ENCODE data around the gene FLAD1. TPM values are rescaled to one million over a fixed set of nuclear protein-coding genes. Genes with fewer than 3 reads are reported as not detected.
A peak's percentile ranks its signal among the peaks of the same experiment; 100 is the strongest.
"Not testable (repeated sequence)": the region's sequence is repeated elsewhere in the genome, so short reads cannot be mapped to it uniquely, and the experiment has no call there.

Gene FLAD1
- total RNA-seq, 1 experiment from 2014 or later, result 88.3 TPM

DNA sequence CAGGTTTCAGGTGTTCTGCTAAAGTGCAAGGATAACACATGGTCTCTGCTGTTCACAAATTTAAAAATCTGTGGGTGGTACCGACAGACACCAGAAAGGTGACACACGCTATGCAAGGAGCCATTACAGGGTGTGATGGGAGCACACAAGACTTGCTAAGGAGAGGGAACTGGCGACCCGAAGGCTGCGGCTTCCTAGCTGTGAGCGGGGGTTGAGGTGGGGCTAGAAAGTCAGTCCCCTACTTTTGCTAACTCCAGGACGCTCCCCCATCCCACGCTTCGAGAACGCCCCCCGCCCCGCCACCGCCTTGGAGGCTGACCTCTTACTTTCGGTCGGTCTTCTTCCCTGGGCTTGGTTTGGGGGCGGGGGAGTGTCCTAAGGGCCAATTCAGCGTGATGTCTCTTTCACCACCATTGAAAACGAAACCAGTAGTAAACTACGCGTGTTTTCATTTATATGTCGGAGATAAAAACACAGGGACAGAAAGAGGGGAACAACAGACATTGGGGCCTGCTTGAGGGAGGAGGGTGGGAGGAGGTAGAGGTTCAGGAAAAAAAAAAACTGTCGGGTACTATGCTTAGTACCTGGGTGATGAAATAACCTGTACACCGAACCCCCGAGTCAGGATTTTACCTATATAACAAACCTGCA is 7.6 kb upstream of the FLAD1 start:
- no peak for ATAC-seq
- CTCF ChIA-PET, result interaction anchor here (0.6 to 4.3 kb wide), 4 partner anchors 24 to 87 kb away, joined by 3 to 20 read pairs (median 8); partner anchors contain the start of gene EFNA4
- Mint-ChIP-seq H3K27ac (no peak overlapping the region), H3K27me3 (ENCODE audit: low read depth) (no peaks in the 10 kb centered on the region), H3K9me3 (no peaks in the 10 kb centered on the region), H3K4me3 (no peak overlapping the region), H3K36me3 (peaks cover 24% of the 10 kb centered on the region), H3K4me1 (peaks cover 23% of the 10 kb centered on the region)
- peak; percentile 46 for DNase-seq (ENCODE audit: low spot score)
- TF ChIP-seq, protein P1, sequence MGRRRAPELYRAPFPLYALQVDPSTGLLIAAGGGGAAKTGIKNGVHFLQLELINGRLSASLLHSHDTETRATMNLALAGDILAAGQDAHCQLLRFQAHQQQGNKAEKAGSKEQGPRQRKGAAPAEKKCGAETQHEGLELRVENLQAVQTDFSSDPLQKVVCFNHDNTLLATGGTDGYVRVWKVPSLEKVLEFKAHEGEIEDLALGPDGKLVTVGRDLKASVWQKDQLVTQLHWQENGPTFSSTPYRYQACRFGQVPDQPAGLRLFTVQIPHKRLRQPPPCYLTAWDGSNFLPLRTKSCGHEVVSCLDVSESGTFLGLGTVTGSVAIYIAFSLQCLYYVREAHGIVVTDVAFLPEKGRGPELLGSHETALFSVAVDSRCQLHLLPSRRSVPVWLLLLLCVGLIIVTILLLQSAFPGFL (CRISPR knock-in tag; IDR thresholded peaks at IDR 0.05; ENCODE audit: borderline replicate concordance), result no peak
- TF ChIP-seq PRRX2 (CRISPR knock-in tag; IDR thresholded peaks at IDR 0.05), result 0 out of 2 replicates have a peak, but pooled peaks have one; percentile 7
- POLR2A ChIA-PET, result interaction anchor here (1.8 kb wide), 1 partner anchor 24 kb away, joined by 6 read pairs; no protein-coding TSS in a partner anchor

DNA sequence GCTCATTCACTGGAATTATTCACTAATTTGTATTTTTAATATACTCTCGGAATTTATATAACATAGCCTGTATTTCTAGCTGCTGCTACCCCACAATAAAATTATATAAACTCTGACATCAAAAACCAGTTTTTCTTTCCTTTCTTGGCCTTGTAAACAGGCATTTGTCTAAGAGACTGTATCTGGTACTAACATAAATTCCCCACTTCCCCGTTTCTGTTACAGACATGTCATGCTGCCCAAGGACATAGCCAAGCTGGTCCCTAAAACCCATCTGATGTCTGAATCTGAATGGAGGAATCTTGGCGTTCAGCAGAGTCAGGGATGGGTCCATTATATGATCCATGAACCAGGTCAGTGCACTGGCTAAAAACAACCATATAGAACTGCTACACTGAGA is 5.4 kb upstream of the FLAD1 start:
- H3K4me1 Mint-ChIP-seq; H3K4me3 Mint-ChIP-seq; DNase-seq (ENCODE audit: low spot score); POLR2A ChIA-PET; ATAC-seq; H3K27me3 Mint-ChIP-seq (ENCODE audit: low read depth); H3K9me3 Mint-ChIP-seq: not testable (repeated sequence)
- H3K27ac Mint-ChIP-seq, result peak overlapping the region; percentile 64; the same call in 1 of the 2 replicates
- CTCF ChIA-PET, result interaction anchor here (4.3 kb wide), 1 partner anchor 22 kb away, joined by 14 read pairs; no protein-coding TSS in a partner anchor
- peaks cover 34% of the 10 kb centered on the region for H3K36me3 Mint-ChIP-seq

DNA sequence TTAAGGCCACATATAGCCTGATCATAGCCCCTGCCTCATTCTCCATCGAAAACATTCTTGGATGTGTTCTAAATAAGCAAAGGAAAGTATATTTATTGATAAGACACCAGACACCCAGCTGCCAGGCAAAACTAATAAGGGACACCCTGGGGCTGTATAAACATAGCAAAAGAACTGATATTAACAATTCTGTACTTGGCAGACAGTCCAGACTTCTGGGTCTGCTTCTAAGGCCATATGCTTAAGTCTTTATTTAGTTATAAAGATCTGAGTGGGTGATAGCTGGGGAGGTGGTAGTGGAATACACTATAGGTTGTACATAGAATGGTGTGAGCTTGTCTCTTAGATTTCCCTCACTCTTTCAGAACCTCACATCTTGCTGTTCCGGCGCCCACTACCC is 4.8 kb upstream of the FLAD1 start:
- Mint-ChIP-seq H3K27me3 (ENCODE audit: low read depth) (no peaks in the 10 kb centered on the region), H3K4me1 (peaks cover 2% of the 10 kb centered on the region; the same call in 1 of the 2 replicates), H3K4me3 (no peak overlapping the region), H3K36me3 (peaks cover 34% of the 10 kb centered on the region), H3K9me3 (no peaks in the 10 kb centered on the region), H3K27ac (no peak overlapping the region)
- TF ChIP-seq ZNF121 (CRISPR knock-in tag; IDR thresholded peaks at IDR 0.05) (no peak), GTF2I (CRISPR knock-in tag; conservative IDR thresholded peaks at IDR 0.05) (no peak)
- TF ChIP-seq, protein P2, sequence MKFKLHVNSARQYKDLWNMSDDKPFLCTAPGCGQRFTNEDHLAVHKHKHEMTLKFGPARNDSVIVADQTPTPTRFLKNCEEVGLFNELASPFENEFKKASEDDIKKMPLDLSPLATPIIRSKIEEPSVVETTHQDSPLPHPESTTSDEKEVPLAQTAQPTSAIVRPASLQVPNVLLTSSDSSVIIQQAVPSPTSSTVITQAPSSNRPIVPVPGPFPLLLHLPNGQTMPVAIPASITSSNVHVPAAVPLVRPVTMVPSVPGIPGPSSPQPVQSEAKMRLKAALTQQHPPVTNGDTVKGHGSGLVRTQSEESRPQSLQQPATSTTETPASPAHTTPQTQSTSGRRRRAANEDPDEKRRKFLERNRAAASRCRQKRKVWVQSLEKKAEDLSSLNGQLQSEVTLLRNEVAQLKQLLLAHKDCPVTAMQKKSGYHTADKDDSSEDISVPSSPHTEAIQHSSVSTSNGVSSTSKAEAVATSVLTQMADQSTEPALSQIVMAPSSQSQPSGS (CRISPR knock-in tag; IDR thresholded peaks at IDR 0.05; ENCODE audit: borderline replicate concordance, low read depth), result no peak
- TF ChIP-seq, protein P3, sequence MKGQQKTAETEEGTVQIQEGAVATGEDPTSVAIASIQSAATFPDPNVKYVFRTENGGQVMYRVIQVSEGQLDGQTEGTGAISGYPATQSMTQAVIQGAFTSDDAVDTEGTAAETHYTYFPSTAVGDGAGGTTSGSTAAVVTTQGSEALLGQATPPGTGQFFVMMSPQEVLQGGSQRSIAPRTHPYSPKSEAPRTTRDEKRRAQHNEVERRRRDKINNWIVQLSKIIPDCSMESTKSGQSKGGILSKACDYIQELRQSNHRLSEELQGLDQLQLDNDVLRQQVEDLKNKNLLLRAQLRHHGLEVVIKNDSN (CRISPR knock-in tag; IDR thresholded peaks at IDR 0.05), result no peak
- ChIA-PET CTCF (interaction anchor here (4.3 kb wide), 1 partner anchor 21 kb away, joined by 14 read pairs; no protein-coding TSS in a partner anchor), POLR2A (no interaction called here)
- ATAC-seq (no peak), DNase-seq (ENCODE audit: low spot score) (no peak)

DNA sequence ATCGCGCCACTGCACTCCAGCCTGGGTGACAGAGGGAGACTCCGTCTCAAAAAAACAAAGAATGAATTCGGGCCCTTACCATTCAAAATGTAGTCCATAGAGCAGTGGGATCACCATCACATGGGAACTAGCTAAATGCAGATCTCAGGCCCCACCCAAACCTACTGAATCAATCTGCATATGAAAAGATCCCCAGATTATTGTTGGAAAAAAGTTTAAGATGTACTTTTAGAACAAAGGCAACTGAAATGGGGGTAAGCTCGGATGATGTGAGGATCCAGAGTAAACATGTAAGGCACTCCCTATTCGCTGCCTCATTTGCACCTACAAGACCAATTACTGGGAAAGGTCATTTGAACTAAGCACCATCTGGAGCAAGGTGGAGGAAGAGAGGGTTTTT is 803 bp upstream of the FLAD1 start:
- Mint-ChIP-seq H3K4me1 (peaks cover 10% of the 10 kb centered on the region), H3K27me3 (ENCODE audit: low read depth) (no peaks in the 10 kb centered on the region), H3K9me3 (no peaks in the 10 kb centered on the region), H3K27ac (no peak overlapping the region), H3K36me3 (peaks cover 38% of the 10 kb centered on the region), H3K4me3 (no peak overlapping the region)
- no peak for DNase-seq (ENCODE audit: low spot score)
- ChIA-PET CTCF (interaction anchor here (0.7 to 5.8 kb wide), 10 partner anchors 9 to 104 kb away, joined by 3 to 50 read pairs (median 8); partner anchors contain the start of genes ADAM15, CKS1B, LENEP and PYGO2), POLR2A (interaction anchor here (1.4 to 3.7 kb wide), 6 partner anchors 11 to 46 kb away, joined by 3 to 123 read pairs (median 10); partner anchors contain the start of genes PMVK, PYGO2, SHC1 and ZBTB7B)
- TF ChIP-seq ZNF317 (CRISPR knock-in tag; IDR thresholded peaks at IDR 0.05; ENCODE audit: borderline replicate concordance, low read depth), result no peak
- TF ChIP-seq, protein P4, sequence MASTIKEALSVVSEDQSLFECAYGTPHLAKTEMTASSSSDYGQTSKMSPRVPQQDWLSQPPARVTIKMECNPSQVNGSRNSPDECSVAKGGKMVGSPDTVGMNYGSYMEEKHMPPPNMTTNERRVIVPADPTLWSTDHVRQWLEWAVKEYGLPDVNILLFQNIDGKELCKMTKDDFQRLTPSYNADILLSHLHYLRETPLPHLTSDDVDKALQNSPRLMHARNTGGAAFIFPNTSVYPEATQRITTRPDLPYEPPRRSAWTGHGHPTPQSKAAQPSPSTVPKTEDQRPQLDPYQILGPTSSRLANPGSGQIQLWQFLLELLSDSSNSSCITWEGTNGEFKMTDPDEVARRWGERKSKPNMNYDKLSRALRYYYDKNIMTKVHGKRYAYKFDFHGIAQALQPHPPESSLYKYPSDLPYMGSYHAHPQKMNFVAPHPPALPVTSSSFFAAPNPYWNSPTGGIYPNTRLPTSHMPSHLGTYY (CRISPR knock-in tag; IDR thresholded peaks at IDR 0.05), result 0 out of 2 replicates have a peak, but pooled peaks have one; percentile 21
- peak; percentile 4; the same call in 1 of the 2 replicates for ATAC-seq
